BLaER1 treated with 17β-estradiol and CSF1 and Interleukin-3, amounts not matched to agents 10 nM and 100 nM (cell line): ENCODE measurements around the gene TMEM100.

Experiments used
- H3K27ac ChIP-seq, 11 experiments: shearing (Covaris generic); formaldehyde crosslinking; 2 replicates each; pipeline ENCODE4 v1.8.1; 2022
- H3K27me3 ChIP-seq, 11 experiments: shearing (Covaris generic); formaldehyde crosslinking; 2 replicates each; pipeline ENCODE4 v1.8.1; 2022
- H3K36me3 ChIP-seq, 11 experiments: shearing (Covaris generic); formaldehyde crosslinking; 2 replicates each; pipeline ENCODE4 v1.8.1; 2022
- H3K4me1 ChIP-seq, 10 experiments: shearing (Covaris generic); formaldehyde crosslinking; 2 replicates each; pipeline ENCODE4 v1.8.1; 2022
- H3K4me2 ChIP-seq, 11 experiments: shearing (Covaris generic); formaldehyde crosslinking; 2 replicates each; pipeline ENCODE4 v1.8.1; 2022
- H3K4me3 ChIP-seq, 10 experiments: shearing (Covaris generic); formaldehyde crosslinking; 2 replicates each; pipeline ENCODE4 v1.8.1; 2022
- H3K9ac ChIP-seq, 11 experiments: shearing (Covaris generic); formaldehyde crosslinking; 2 replicates each; pipeline ENCODE4 v1.8.1; 2022
- H3K9me3 ChIP-seq, 11 experiments: shearing (Covaris generic); formaldehyde crosslinking; replicated peaks in 1 of 11; 2 replicates each; pipeline ENCODE4 v1.8.1; 2022
- H4K20me1 ChIP-seq, 11 experiments: shearing (Covaris generic); formaldehyde crosslinking; 2 replicates each; pipeline ENCODE4 v1.8.1; 2022
- Cebpa-rat ChIP-seq, 11 experiments: shearing (Covaris generic); IDR thresholded peaks; 2 replicates each; pipeline ENCODE4 v1.8.1; 2022

The TMEM100 gene

DNA sequence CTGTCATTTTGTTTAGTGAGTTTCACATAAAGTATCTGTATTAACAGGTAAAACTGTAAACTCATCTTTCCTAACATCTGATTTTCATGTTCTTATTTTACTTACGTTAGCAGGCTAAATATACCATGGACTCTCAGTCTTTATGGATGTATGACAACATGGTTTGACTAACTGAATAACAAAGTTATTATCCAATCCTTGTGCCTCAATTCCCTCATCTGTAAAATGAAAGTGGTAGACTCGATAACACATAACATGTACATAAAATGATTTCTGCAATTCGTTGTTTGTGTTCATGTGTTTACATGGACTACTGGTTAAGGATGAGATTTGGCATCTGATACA is 18.7 kb upstream of the TMEM100 start:
- Histone ChIP-seq H4K20me1 (no peaks in the 10 kb centered on the region), H3K9me3 (no peaks in the 10 kb centered on the region), H3K27ac (no peak overlapping the region), H3K27me3 (no peaks in the 10 kb centered on the region), H3K36me3 (no peaks in the 10 kb centered on the region), H3K4me2 (peak overlapping the region in 3 of 11 experiments; percentile 23 to 41 (median 35); a peak in 6 of 22 replicates), H3K4me1 (peaks cover 14 to 39% (median 31%) of the 10 kb centered on the region in 10 experiments), H3K4me3 (no peak overlapping the region), H3K9ac (no peak overlapping the region)
- TF ChIP-seq Cebpa-rat (IDR thresholded peaks at IDR 0.05), result no peak

GRCh38 chr17:55740511-55741355 is 18.1 kb upstream of the TMEM100 start:
- Histone ChIP-seq H3K27ac (no peak overlapping the region), H3K9ac (no peak overlapping the region), H3K36me3 (no peaks in the 10 kb centered on the region), H3K27me3 (no peaks in the 10 kb centered on the region), H4K20me1 (no peaks in the 10 kb centered on the region), H3K4me1 (peaks cover 14 to 39% (median 31%) of the 10 kb centered on the region in 10 experiments), H3K9me3 (no peaks in the 10 kb centered on the region), H3K4me3 (no peak overlapping the region), H3K4me2 (peak overlapping the region in 9 of 11 experiments; percentile 8 to 43 (median 28); a peak in 16 of 22 replicates)
- TF ChIP-seq Cebpa-rat (IDR thresholded peaks at IDR 0.05), result no peak

GRCh38 chr17:55737976-55738501 is 15.4 kb upstream of the TMEM100 start:
- Histone ChIP-seq H3K9me3 (no peaks in the 10 kb centered on the region), H3K4me1 (peaks cover 32 to 60% (median 51%) of the 10 kb centered on the region in 10 experiments), H4K20me1 (no peaks in the 10 kb centered on the region), H3K27ac (peak overlapping the region in 1 of 11 experiments; percentile 23; a peak in 1 of 22 replicates), H3K9ac (no peak overlapping the region), H3K27me3 (no peaks in the 10 kb centered on the region), H3K36me3 (no peaks in the 10 kb centered on the region), H3K4me3 (no peak overlapping the region), H3K4me2 (peak overlapping the region; percentile 20 to 62 (median 42); a peak in 19 of 22 replicates)
- no peak for TF ChIP-seq Cebpa-rat (IDR thresholded peaks at IDR 0.05)

- H3K4me1 ChIP-seq, result peaks cover 50 to 70% (median 63%) of the 10 kb centered on the region in 10 experiments
- H3K4me2 ChIP-seq, result 0 out of 22 replicates have a peak overlapping the region, but pooled peaks of 1 of the 11 experiments have one; percentile 36
- no peak for TF ChIP-seq Cebpa-rat (IDR thresholded peaks at IDR 0.05)
- no peaks in the 10 kb centered on the region for H3K36me3 ChIP-seq
- no peak overlapping the region for H3K4me3 ChIP-seq
- no peak overlapping the region for H3K27ac ChIP-seq
- H4K20me1 ChIP-seq, result no peaks in the 10 kb centered on the region
- no peaks in the 10 kb centered on the region for H3K27me3 ChIP-seq
- H3K9ac ChIP-seq, result no peak overlapping the region
- no peaks in the 10 kb centered on the region for H3K9me3 ChIP-seq
These were observed 13.2 kb upstream of the TMEM100 start for GRCh38 chr17:55735731-55736405.

DNA sequence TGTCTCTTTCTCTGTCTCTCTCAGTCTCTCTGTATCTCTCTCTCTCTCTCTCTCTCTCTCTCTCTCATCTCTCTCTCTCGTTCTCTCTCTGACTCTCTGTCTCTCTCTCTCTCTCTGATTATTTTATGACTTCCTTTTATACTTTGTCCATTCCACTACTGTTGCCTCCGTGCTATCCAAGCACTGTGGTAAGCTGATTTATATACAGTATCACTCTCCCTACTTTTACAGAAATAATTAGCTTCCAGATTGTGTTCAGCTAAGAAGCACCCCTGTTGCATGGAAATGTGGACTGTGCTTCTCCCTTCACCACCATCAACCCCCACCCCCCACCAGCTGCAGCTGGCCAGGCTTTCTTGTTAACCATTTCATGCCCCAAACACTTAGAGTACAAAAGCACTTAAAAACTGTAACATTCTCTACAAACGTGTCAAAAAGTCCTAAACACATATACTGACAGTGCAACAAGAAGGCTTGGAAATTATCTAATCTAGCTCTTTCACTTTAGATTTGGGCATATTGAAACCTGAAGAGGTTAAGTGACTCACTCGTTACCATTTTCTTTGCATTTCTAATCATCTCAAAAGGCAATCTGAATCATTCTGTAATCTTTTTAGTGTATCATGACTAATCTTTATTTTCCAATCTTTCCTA is 11.6 kb upstream of the TMEM100 start:
- Histone ChIP-seq H3K4me3 (no peak overlapping the region), H3K27ac (peak overlapping the region in 5 of 11 experiments; percentile 5 to 60 (median 18); a peak in 8 of 22 replicates), H3K9me3 (no peaks in the 10 kb centered on the region), H3K27me3 (no peaks in the 10 kb centered on the region), H3K36me3 (no peaks in the 10 kb centered on the region), H4K20me1 (no peaks in the 10 kb centered on the region), H3K4me1 (peaks cover 51 to 74% (median 66%) of the 10 kb centered on the region in 10 experiments), H3K9ac (peak overlapping the region in 2 of 11 experiments; percentile 8; a peak in 2 of 22 replicates), H3K4me2 (peak overlapping the region; percentile 7 to 82 (median 70); a peak in 21 of 22 replicates)
- TF ChIP-seq Cebpa-rat (IDR thresholded peaks at IDR 0.05), result no peak

DNA sequence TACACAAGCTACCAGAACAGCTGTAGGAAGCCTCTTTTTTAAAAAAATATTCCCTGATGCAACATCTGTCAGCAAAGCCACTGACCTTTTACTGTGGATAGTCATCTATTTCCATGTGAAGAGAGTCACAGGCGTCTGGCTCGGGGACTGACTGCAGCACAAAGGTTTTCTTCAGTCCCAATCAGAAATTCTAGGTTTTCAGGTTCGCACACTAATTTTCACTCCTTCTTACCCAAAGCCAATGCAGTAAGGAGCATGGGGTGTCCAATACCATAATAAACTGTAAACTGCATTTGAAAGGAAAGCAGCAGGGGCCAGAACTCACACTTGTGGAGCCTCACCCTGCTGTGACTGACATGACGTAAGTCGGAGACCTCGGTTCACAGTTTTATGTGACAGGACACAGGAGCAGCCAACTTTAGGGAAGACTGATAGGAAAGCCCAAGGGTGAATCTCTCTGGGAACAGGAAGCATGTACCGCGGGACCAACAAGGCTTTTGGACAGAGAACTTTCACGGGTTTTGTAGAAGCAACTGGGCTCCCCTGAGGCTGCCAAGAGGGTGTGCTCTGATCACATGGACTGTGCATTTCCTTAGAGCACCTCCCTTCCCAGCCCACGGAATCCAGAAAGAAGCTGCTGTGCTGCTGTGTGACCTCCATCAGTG is 9.1 kb upstream of the TMEM100 start:
- Histone ChIP-seq H3K9me3 (no peaks in the 10 kb centered on the region), H3K36me3 (no peaks in the 10 kb centered on the region), H3K4me3 (no peak overlapping the region), H3K9ac (peak overlapping the region in 5 of 11 experiments; percentile 2 to 29 (median 4); a peak in 6 of 22 replicates), H3K27ac (peak overlapping the region in 9 of 11 experiments; percentile 3 to 60 (median 41); a peak in 11 of 22 replicates), H3K4me2 (peak overlapping the region; percentile 57 to 82 (median 70)), H3K27me3 (no peaks in the 10 kb centered on the region), H4K20me1 (no peaks in the 10 kb centered on the region), H3K4me1 (peaks cover 42 to 59% (median 51%) of the 10 kb centered on the region in 10 experiments)
- no peak for TF ChIP-seq Cebpa-rat (IDR thresholded peaks at IDR 0.05)

DNA sequence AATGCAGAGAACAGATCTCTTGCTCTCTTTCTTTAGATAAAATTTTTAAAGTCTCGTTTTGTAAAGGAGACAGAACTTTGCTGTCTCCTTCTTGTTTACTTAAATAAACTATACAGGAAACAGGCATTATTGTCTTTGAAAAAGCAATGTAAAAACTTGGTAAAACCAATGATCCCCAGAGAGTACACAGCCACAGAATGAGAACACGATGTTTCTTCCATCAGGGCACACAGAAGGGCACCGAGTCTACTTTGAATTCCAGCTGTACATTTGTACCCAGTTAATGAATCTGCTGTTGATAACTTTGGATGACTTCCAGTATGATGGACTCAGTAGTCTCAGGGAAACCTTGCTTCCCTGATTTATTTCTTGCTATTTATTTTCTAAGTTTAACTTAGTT is 8.1 kb upstream of the TMEM100 start:
- peak overlapping the region; percentile 57 to 82 (median 70) for H3K4me2 ChIP-seq
- no peaks in the 10 kb centered on the region for H3K27me3 ChIP-seq
- no peaks in the 10 kb centered on the region for H3K36me3 ChIP-seq
- H3K4me1 ChIP-seq, result peaks cover 42 to 59% (median 51%) of the 10 kb centered on the region in 10 experiments
- no peaks in the 10 kb centered on the region for H3K9me3 ChIP-seq
- H3K27ac ChIP-seq, result peak overlapping the region in 8 of 11 experiments; percentile 5 to 60 (median 41); a peak in 12 of 22 replicates
- peak overlapping the region in 5 of 11 experiments; percentile 11 to 48 (median 16); a peak in 5 of 22 replicates for H3K9ac ChIP-seq
- peak overlapping the region in 1 of 10 experiments; percentile 16; a peak in 1 of 20 replicates for H3K4me3 ChIP-seq
- no peak for TF ChIP-seq Cebpa-rat (IDR thresholded peaks at IDR 0.05)
- H4K20me1 ChIP-seq, result no peaks in the 10 kb centered on the region

GRCh38 chr17:55730380-55730779 is 7.7 kb upstream of the TMEM100 start:
- Histone ChIP-seq H3K27me3 (no peaks in the 10 kb centered on the region), H3K9ac (peak overlapping the region in 4 of 11 experiments; percentile 11 to 48 (median 20); a peak in 4 of 22 replicates), H3K4me1 (peaks cover 39 to 58% (median 52%) of the 10 kb centered on the region in 10 experiments), H3K4me2 (peak overlapping the region; percentile 57 to 82 (median 70); a peak in 19 of 22 replicates), H3K27ac (peak overlapping the region in 8 of 11 experiments; percentile 5 to 60 (median 41); a peak in 12 of 22 replicates), H3K4me3 (no peak overlapping the region), H3K9me3 (no peaks in the 10 kb centered on the region), H3K36me3 (no peaks in the 10 kb centered on the region), H4K20me1 (no peaks in the 10 kb centered on the region)
- TF ChIP-seq Cebpa-rat (IDR thresholded peaks at IDR 0.05), result no peak
